GM12865 (cell line): ENCODE data around the gene SIVA1.

Experiments
- DNase-seq: peaks from one replicate; pipeline ENCODE4 v3.0.0; 2010; ENCODE audit warnings: low read depth
- H3K4me3 ChIP-seq: 2 replicates; pipeline ENCODE4 v1.5.1; 2011; ENCODE audit warnings: mild to moderate bottlenecking, low read depth, low read length, control low read depth
- TF ChIP-seq, protein P1 (sequence below): IDR thresholded peaks from 2 replicates; pipeline ENCODE4 v1.5.1; 2011; ENCODE audit warnings: low read length, control low read depth, low read depth, inconsistent platforms; ENCODE audit not compliant: insufficient read depth; ENCODE audit errors: missing control alignments

Gene SIVA1

DNA sequence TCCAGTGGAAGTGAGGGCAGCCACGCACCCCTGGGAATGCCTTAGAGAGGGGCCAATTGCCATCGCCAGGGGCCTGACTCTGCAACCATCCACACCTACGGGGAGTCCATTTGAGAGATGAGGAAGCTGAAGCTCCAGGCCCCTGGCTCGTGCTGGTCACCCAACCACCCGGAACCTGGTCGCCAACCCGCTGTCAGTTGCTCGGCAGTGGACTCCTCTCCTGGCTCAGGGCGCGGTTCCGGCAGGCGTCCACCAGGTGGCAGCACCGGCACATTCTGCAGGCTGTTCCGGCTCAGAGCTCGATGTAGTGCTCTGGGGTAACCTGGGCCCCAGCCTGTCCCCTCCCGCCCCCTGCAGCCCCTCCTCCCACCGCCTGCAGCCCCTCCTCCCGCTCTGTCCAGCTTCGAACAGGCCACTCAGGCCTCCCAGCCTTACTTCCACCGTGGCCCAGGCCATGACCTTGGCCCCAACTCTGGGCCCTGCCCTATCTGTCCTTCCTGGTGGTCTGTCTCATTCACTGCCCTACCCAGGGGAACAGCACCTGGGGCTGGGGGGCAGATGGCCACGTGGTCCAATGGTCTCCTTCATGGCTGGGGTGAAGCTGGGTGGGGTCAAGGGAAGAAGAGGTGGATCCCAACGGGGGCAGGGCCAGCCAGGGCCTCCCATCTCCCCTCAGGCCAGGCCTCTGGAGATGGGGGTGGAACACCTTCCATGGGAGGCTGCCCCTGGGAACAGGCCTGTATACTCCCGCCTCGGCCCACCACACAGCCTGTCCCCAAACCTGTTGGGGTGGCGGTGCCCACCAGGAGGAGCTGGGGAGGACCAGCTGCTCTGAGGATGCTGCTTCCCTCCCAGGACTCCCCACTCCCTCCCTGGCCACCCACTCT lies 15.7 kb downstream of the SIVA1 start:
- no peak overlapping the region for H3K4me3 ChIP-seq
- DNase-seq, result peak; percentile 87
- TF ChIP-seq, protein P1, sequence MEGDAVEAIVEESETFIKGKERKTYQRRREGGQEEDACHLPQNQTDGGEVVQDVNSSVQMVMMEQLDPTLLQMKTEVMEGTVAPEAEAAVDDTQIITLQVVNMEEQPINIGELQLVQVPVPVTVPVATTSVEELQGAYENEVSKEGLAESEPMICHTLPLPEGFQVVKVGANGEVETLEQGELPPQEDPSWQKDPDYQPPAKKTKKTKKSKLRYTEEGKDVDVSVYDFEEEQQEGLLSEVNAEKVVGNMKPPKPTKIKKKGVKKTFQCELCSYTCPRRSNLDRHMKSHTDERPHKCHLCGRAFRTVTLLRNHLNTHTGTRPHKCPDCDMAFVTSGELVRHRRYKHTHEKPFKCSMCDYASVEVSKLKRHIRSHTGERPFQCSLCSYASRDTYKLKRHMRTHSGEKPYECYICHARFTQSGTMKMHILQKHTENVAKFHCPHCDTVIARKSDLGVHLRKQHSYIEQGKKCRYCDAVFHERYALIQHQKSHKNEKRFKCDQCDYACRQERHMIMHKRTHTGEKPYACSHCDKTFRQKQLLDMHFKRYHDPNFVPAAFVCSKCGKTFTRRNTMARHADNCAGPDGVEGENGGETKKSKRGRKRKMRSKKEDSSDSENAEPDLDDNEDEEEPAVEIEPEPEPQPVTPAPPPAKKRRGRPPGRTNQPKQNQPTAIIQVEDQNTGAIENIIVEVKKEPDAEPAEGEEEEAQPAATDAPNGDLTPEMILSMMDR, result peak; percentile 92

DNA sequence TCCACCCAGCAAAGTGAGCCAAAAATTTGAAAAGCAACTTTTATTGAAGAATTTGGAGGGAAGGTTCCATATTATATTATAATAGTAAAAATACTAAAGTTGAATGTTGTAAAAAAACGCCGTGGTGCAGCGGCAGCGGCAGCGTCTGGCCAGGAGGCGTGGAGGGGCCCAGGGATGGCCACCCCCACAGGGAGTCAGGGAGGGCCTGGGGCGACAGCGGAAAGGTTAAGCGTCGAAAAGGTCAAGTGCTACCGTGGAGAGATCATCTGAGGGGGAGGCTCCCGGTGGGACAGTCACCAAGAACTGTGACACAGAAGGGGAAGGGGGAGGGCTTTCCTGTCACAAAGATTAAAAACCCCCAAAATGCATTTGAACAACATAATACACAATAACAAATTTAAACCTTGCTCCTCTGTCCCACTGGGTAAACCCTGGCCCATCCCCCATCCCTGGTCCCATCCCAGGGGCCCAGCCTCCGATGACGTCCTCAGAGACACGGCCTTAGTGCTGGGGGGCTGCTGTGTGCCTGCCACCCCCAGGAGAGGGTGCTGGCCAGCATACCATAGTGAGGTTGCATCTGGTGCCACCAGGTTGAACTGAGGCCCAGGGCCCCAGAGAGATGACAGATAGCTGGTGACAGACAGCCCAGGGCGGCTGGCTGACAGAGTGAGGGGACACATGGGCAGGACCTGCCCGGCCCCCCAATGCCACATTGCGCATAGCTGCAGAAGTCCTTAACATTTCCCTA lies 16.6 kb downstream of the SIVA1 start:
- no peak overlapping the region for H3K4me3 ChIP-seq
- DNase-seq, result no peak
- TF ChIP-seq, protein P1, result no peak

DNA sequence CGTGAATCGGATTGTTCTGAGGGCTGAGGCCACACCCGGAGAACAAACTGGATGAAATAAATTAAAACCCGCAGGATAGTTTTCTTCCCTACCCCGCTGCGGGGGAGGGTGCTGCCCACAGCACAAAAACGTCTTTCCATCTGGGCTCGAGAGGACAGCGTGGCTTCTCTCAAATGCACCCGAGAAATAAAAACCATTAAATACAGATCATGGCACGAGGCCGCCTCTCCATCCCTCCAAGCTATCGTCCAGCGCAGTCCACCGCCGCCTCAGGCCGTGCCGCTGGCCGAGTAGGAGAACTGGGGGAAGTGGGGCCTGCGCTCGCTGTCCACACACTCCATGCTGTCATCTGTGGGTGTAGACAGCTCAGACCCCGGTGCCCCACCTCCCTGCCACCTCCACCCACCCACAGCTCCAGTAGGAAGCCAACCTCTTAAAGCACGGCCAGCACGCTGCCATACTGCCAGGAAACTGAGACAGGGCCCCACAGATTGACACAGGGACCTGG lies 17.2 kb downstream of the SIVA1 start:
- TF ChIP-seq, protein P1, result no peak
- H3K4me3 ChIP-seq, result no peak overlapping the region
- no peak for DNase-seq

DNA sequence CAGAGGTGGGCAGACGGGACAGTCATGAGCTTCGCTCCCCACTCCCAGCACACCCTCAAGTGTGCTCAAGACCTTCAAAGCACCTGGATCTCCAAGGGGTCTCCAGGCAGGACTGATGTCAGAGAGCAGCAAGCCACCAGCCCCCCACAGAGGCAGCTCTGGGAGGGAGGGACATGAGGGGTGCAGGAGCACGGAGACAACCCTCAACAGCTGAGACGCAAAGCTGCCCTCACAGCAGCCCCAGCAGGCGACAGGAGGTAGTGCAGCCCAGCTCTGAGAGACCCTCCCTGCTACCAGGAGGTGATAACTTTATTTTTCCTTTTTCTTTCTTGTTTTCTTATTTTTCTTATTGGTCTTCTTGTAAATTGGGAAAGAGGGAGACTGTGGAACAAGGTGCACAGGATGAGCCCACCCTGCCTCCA lies 17.9 kb downstream of the SIVA1 start:
- no peak for DNase-seq
- no peak overlapping the region for H3K4me3 ChIP-seq
- TF ChIP-seq, protein P1, result peak; percentile 68

DNA sequence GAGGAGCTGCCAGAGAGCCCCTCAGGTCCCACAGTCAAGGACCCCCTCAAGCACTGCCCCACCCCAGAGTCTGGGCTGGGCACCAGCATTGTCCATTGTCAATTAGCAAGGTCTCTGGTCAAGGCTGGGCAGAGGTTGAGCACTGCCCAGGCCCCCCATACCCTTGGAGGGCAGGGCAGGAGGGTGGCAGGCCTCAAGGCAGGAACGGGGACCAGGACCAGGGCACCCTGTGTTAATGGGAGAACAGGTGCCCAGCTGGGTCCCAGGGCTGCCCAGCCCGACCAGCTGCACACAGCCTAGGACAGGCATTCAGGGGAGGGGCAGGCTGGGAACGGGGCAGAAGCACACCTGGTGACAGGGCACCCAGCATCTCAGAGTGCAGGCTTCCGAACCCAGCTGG lies 18.4 kb downstream of the SIVA1 start:
- no peak for DNase-seq
- TF ChIP-seq, protein P1, result no peak
- no peak overlapping the region for H3K4me3 ChIP-seq

DNA sequence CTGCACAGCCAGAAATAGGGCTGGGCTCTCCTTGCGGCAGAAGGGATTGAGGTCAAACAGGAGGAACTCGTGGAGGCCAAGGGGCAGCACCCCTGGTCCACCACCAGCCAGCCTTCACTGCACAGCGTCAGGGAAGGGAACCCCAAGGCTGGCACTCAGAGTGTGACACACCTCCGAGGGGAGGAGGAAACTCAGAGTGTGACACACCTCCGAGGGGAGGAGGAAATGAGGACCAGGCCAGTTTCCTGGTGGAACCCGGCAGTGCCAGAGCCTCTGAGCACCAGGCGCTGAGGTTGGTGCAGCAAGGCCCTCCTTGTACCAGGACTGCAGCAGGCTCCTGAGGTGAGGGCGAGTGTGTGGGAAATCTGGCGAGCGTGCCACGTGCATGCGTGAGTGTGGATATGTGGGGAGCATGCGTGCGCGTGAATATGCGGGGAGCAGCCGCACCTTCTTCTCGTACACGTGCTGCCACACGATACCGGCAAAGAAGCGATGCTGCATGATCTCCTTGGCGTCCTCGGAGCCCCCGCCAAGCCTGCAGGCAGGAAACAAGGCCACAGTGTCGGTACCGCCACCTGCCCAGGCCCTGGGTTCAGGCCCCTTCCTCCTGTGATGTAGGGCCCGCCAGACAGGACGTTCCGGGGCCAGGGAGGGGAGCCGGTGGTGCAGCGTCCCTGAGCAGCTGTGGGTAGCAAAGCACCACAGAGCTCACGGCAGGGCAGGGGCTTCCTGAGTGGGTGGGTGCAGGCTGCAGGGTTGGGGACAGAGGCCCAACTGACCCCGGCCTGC lies 19.2 kb downstream of the SIVA1 start:
- no peak for DNase-seq
- H3K4me3 ChIP-seq, result no peak overlapping the region
- TF ChIP-seq, protein P1, result no peak
